Activated T-cell treated with anti-CD3 and anti-CD28 coated beads, Interleukin-2, amount 50 U/mL, for 1 hour (primary cell): Measurements from ENCODE around the gene DHRS4.
A peak's percentile ranks its signal among the peaks of the same experiment; 100 is the strongest.
"Not testable (repeated sequence)": the region's sequence is repeated elsewhere in the genome, so short reads cannot be mapped to it uniquely, and the experiment has no call there.

Source experiments
- DNase-seq: peaks from one replicate; pipeline ENCODE4 v3.0.0-alpha.2; 2020

DHRS4 gene

DNA sequence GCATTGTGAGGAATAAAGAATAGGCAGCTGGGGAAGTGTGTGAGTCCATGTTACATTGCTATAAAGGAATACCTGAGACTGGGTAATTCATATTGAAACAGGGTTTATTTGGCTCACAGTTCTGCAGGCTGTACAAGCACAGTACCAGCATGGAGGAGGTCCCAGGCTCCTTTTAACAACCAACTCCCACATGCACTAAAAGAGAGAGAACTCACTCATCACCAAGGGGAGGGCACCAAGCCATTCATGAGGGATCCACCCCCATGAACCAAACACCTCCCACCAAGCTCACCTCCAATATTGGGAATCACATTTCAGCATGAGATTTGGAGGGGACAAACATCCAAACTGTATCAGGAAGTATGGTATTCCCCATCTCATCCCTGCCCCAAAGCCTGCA is 11.9 kb upstream of the DHRS4 start:
- no peak for DNase-seq

DNA sequence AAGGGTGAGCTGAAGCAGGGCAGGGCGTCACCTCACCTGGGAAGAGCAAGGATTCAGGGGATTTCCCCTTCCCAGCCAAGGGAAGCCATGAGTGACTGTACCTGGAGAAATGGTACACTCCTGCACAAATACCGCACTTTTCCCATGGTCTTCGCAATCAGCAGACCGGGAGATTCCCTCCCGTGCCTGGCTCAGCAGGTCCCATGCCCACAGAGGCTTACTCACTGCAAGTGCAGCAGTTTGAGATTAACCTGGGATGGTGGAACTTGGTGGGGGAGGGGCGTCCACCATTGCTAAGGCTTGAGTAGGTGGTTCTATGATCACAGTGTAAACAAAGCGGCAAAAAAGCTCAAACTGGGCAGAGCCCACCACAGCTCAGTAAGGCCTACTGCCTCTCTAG is 11.0 kb upstream of the DHRS4 start:
- no peak for DNase-seq

DNA sequence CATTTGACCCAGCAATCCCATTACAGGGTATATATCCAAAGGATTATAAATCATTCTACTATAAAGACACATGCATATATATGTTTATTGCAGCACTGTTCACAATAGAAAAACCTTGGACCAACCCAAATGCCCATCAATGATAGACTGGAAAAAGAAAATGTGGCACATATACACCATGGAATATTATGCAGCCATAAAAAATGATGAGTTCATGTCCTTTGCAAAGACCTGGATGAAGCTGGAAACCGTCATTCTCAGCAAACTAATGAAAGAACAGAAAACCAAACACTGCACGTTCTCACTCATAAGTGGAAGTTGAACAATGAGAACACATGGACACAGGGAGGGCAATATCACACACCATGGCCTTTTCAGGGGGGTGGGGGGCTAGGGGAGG is 4.5 kb upstream of the DHRS4 start:
- not testable (repeated sequence) for DNase-seq

DNA sequence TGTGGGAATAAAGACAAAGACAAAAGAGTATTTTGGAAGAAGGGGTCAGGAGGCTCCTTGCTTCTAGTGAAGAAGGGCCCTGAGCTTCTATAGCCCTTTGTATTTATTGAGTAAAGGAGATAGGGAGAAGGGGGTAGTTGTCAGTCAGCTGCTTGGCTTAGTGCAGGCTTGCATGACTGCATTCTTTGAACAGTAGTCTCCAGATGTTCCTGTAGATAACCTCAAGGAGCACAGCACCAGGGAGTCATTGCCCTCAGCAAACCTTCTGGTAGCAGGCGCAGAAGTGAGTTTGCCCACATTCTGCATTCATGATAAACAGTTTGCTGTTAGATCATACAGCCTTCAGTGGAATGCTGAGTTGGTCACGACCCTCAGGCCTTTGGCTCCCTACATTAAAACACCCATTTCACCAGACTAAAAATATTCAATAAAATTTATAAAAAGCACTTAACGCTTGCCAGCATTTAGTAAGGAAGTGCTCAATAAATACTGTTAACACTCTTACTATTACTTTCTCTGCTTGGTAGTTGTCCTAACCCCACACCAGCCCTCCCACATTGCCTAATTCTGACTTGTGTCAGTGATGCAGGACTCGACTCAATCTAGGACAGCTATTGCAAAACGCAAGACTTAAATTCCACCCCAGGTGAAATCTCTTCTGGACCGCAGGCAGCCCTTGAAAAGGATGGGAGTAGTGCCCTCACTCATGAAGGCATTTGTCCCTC is 3.0 kb upstream of the DHRS4 start:
- DNase-seq, result no peak

GRCh38 chr14:23951136-23951466 is 2.5 kb upstream of the DHRS4 start:
- DNase-seq, result not testable (repeated sequence)

- no peak for DNase-seq
Measured at GRCh38 chr14:23951590-23952201, 1.9 kb upstream of the DHRS4 start.

GRCh38 chr14:23953116-23953463 is 480 bp upstream of the DHRS4 start:
- not testable (repeated sequence) for DNase-seq

DNA sequence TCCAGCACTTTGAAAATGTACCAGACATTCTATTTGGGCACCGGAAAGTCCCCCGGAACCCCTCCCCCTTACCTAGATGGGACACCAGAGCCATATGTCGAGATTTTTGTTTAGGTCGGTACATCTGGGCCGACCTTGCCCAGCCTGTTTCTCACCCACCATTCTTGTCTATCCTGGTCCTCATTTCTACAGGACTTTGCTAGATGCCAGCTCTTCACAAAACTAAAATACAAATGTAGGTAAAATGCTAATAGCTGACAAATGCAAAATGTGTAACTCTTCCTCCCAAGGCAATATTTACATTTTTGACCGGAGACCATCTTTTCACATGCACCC is 677 bp downstream of the DHRS4 start:
- not testable (repeated sequence) for DNase-seq

GRCh38 chr14:23954965-23955364 is 1.4 kb downstream of the DHRS4 start:
- not testable (repeated sequence) for DNase-seq

- DNase-seq, result not testable (repeated sequence)
Measured at GRCh38 chr14:23955811-23956210, 2.2 kb downstream of the DHRS4 start.

- DNase-seq, result not testable (repeated sequence)
Measured at GRCh38 chr14:23957913-23958569, 4.5 kb downstream of the DHRS4 start.

DNA sequence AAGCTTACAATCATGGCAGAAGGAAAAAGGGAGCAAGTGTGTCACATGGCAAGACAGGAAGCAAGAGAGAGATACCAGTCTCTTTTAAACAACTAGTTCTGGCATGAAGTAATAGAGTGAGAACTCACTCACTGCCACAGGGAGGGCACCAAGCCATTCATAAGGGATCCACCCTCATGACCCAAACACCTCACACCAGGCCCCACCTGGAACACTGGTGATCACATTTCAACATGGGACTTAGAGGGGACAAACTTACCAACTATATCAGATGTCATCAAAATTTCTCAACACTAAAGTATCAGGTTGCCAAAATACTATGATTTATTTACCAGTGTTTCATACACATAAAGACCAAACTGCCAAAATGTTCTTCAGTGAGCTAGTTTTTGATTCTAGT is 7.3 kb downstream of the DHRS4 start:
- DNase-seq, result not testable (repeated sequence)

GRCh38 chr14:23961704-23962103 is 8.1 kb downstream of the DHRS4 start:
- not testable (repeated sequence) for DNase-seq

- DNase-seq, result not testable (repeated sequence)
Measured at GRCh38 chr14:23969130-23969480, 15.5 kb downstream of the DHRS4 start.

GRCh38 chr14:23969481-23970282 is 16.1 kb downstream of the DHRS4 start:
- peak; percentile 63 for DNase-seq

DNA sequence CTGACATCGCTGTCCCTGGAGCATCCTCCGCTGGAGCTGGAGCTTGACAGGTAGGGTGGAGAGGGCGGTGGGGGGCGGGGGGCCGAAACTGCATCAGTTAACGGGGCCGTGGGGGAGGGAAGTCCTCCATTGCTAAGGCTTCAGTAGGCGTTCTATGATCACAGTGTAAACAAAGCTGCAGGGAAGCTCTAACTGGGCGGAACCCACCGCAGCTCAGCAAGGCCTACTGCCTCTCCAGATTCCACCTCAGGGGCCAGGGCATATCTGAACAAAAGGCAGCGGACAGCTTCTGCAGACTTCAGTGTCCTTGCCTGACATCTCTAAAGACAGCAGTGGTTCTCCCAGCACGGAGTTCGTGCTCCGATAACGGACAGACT is 16.7 kb downstream of the DHRS4 start:
- DNase-seq, result not testable (repeated sequence)

GRCh38 chr14:23973178-23973577 is 19.6 kb downstream of the DHRS4 start:
- not testable (repeated sequence) for DNase-seq

- not testable (repeated sequence) for DNase-seq
Measured at GRCh38 chr14:23974041-23974440, 20.5 kb downstream of the DHRS4 start.

- not testable (repeated sequence) for DNase-seq
Measured at GRCh38 chr14:23977208-23977607, 23.6 kb downstream of the DHRS4 start.

GRCh38 chr14:23981951-23982813 is 28.6 kb downstream of the DHRS4 start:
- DNase-seq, result not testable (repeated sequence)

DNA sequence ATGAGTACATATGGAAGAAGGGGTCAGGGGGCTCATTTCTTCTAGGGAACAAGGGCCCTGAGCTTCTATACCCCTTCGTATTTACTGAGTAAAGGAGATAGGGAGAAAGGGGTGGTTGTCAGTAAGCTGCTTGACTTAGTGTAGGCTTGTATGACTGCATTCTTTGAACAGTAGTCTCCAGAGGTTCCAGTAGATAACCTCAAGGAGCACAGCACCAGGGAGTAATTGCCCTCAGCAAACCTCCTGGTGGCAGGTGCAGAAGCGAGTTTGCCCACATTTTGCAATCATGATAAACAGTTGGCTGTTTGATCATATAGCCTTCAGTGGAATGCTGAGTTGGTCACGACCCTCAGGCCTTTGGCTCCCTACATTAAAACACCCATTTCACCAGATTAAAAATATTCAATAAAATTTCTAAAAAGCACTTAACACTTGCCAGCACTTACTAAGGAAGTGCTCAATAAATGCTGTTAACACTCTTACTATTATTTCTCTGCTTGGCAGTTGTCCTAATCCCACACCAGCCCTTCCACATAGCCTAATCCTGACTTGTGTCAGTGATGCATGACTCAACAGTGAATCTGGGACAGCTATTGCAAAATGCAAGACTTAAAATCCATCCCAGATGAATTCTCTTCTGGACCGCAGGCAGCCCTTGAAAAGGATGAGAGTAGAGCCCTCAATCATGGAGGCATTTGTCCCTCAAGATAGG is 31.5 kb downstream of the DHRS4 start:
- DNase-seq, result no peak

GRCh38 chr14:23988223-23988606 is 34.6 kb downstream of the DHRS4 start:
- not testable (repeated sequence) for DNase-seq
